DND-41 (cell line): ENCODE measurements around the gene ASPSCR1.

Experiments used
- ATAC-seq: fragments of 200-7000 bp; cut with Tn5 transposase; 3 replicates; pipeline ENCODE4 v1.9.1; 2021; ENCODE audit warnings: low read depth; ENCODE audit not compliant: insufficient read depth
- DNase-seq: peaks from one replicate; pipeline ENCODE4 v3.0.0-alpha.2; 2020
- H2AFZ ChIP-seq: 2 replicates; pipeline ENCODE4 v1.6.0; 2012; ENCODE audit warnings: low read depth, low read length
- H3K27ac ChIP-seq: 2 replicates; pipeline ENCODE4 v1.5.1; 2012; ENCODE audit warnings: low read length, inconsistent platforms
- H3K27me3 ChIP-seq: fragments of 200-600 bp; sonication (generic); 2 replicates; pipeline ENCODE4 v1.6.0; 2012; ENCODE audit warnings: low read length, mild to moderate bottlenecking, inconsistent platforms; ENCODE audit not compliant: insufficient read depth, poor library complexity
- H3K36me3 ChIP-seq: 2 replicates; pipeline ENCODE4 v1.5.1; 2012; ENCODE audit warnings: low read length, inconsistent platforms; ENCODE audit not compliant: insufficient read depth
- H3K4me1 ChIP-seq: 2 replicates; pipeline ENCODE4 v1.5.1; 2012; ENCODE audit warnings: mild to moderate bottlenecking, low read length; ENCODE audit not compliant: insufficient read depth
- H3K4me2 ChIP-seq: 2 replicates; pipeline ENCODE4 v1.6.0; 2012; ENCODE audit warnings: mild to moderate bottlenecking, moderate library complexity, low read length, inconsistent platforms; ENCODE audit not compliant: insufficient read depth
- H3K4me3 ChIP-seq, 2 experiments: fragments of 200-600 bp in 1 of 2; shearing (Covaris generic) in 1 of 2; 2 replicates each; pipeline ENCODE4 v1.5.1; 2012 to 2016; ENCODE audit warnings: inconsistent platforms in 2 of 2, low read length in 2 of 2, mild to moderate bottlenecking in 2 of 2, low read depth in 1 of 2, moderate library complexity in 1 of 2
- H3K79me2 ChIP-seq: 2 replicates; pipeline ENCODE4 v1.6.0; 2012; ENCODE audit warnings: low read length, inconsistent platforms; ENCODE audit not compliant: insufficient read depth
- H3K9ac ChIP-seq: 2 replicates; pipeline ENCODE4 v1.6.0; 2012; ENCODE audit warnings: low read depth, mild to moderate bottlenecking, inconsistent platforms, low read length, moderate library complexity
- H3K9me3 ChIP-seq: 2 replicates; pipeline ENCODE4 v1.5.1; 2012; ENCODE audit warnings: low read length, moderate library complexity, mild to moderate bottlenecking, inconsistent platforms; ENCODE audit not compliant: insufficient read depth, severe bottlenecking
- H4K20me1 ChIP-seq: 2 replicates; pipeline ENCODE4 v1.6.0; 2012; ENCODE audit warnings: low read length; ENCODE audit not compliant: insufficient read depth
- EZH2 ChIP-seq: IDR thresholded peaks from 3 replicates; pipeline ENCODE4 v1.6.1; 2012; ENCODE audit warnings: borderline replicate concordance, low read depth, mild to moderate bottlenecking, moderate library complexity, low read length, inconsistent platforms; ENCODE audit not compliant: severe bottlenecking
- TF ChIP-seq, protein P1 (sequence below): IDR thresholded peaks from 2 replicates; pipeline ENCODE4 v1.5.1; 2012; ENCODE audit warnings: borderline replicate concordance, low read length, moderate library complexity, mild to moderate bottlenecking; ENCODE audit not compliant: poor library complexity, severe bottlenecking; ENCODE audit errors: extremely low read depth

ASPSCR1 gene

DNA sequence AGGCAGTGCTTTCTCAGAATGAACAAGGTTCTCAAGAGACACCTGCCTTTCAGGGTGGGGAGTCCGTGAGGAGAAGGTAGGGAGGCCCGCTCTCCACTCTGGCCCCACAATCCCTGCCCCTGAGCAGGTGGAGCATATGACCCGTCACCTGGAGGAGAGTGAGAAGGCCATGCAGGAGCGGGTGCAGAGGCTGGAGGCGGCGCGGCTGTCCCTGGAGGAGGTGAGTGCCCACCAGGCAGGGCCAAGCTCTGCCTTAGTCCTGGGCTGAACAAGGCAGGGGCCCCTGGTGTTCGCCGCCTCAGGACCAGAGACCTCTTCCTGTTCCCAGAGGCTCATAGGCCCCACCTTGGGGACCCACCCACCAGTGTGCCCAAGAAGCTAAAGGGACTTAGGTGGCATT, 51.5 kb downstream of the ASPSCR1 start:
- H4K20me1 ChIP-seq, result peaks cover 29% of the 10 kb centered on the region
- ATAC-seq (no peak), DNase-seq (no peak)
- no peak overlapping the region for H3K9ac ChIP-seq
- H3K27ac ChIP-seq, result no peak overlapping the region
- H3K79me2 ChIP-seq, result peaks cover 18% of the 10 kb centered on the region
- no peak overlapping the region for H3K4me3 ChIP-seq
- H3K36me3 ChIP-seq, result peaks cover 42% of the 10 kb centered on the region
- H2AFZ ChIP-seq, result no peak overlapping the region
- H3K9me3 ChIP-seq, result no peaks in the 10 kb centered on the region
- H3K4me1 ChIP-seq, result peaks cover 45% of the 10 kb centered on the region
- H3K4me2 ChIP-seq, result no peak overlapping the region
- no peaks in the 10 kb centered on the region for H3K27me3 ChIP-seq
- TF ChIP-seq, protein P1, sequence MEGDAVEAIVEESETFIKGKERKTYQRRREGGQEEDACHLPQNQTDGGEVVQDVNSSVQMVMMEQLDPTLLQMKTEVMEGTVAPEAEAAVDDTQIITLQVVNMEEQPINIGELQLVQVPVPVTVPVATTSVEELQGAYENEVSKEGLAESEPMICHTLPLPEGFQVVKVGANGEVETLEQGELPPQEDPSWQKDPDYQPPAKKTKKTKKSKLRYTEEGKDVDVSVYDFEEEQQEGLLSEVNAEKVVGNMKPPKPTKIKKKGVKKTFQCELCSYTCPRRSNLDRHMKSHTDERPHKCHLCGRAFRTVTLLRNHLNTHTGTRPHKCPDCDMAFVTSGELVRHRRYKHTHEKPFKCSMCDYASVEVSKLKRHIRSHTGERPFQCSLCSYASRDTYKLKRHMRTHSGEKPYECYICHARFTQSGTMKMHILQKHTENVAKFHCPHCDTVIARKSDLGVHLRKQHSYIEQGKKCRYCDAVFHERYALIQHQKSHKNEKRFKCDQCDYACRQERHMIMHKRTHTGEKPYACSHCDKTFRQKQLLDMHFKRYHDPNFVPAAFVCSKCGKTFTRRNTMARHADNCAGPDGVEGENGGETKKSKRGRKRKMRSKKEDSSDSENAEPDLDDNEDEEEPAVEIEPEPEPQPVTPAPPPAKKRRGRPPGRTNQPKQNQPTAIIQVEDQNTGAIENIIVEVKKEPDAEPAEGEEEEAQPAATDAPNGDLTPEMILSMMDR, result no peak
- TF ChIP-seq EZH2, result no peak

DNA sequence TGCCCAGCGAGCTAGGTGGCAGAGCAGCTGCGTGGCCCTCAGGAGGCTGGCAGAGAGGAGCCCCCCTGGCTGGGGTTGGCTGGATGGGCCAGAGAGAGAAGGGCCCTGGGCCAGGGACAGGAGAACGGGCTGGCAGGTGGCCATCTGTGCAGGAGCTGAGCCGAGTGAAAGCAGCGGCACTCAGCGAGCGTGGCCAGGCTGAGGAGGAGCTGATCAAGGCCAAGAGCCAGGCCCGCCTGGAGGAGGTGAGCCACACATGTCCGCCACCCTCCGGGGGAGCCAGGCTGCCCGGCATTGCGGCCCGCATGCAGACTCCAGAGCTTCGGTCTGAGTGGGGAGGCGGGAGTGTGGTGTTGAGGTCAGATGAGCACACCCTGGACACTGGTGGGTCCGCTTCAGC, 52.0 kb downstream of the ASPSCR1 start:
- Histone ChIP-seq H3K79me2 (peaks cover 14% of the 10 kb centered on the region), H3K4me1 (peaks cover 41% of the 10 kb centered on the region), H3K4me3 (no peak overlapping the region), H3K27ac (no peak overlapping the region), H3K9me3 (no peaks in the 10 kb centered on the region), H3K36me3 (peaks cover 45% of the 10 kb centered on the region), H2AFZ (no peak overlapping the region), H3K4me2 (peak overlapping the region; percentile 76; the same call in 1 of the 2 replicates), H3K27me3 (no peaks in the 10 kb centered on the region), H4K20me1 (peaks cover 30% of the 10 kb centered on the region), H3K9ac (no peak overlapping the region)
- TF ChIP-seq EZH2, result no peak
- TF ChIP-seq, protein P1, result no peak
- no peak for ATAC-seq
- no peak for DNase-seq

DNA sequence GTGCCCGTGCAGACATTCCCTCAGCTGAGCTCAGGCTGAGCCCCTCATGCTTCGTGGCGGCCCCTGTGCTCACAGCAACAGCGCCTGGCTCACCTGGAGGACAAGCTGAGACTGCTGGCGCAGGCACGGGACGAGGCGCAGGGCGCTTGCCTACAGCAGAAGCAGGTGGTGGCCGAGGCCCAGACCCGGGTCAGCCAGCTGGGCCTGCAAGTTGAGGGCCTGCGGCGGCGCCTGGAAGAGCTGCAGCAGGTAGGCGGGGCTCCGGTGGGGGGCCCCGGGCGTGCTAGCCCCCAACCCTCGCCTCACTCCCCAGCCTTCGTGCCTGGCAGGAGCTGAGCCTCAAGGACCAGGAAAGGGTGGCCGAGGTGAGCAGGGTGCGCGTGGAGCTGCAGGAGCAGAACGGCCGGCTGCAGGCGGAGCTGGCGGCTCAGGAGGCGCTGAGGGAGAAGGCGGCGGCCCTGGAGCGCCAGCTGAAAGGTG, 52.6 kb downstream of the ASPSCR1 start:
- Histone ChIP-seq H3K9ac (peak overlapping the region; percentile 72), H3K4me2 (peak overlapping the region; percentile 76), H3K27ac (peak overlapping the region; percentile 81), H3K4me1 (peaks cover 35% of the 10 kb centered on the region), H4K20me1 (peaks cover 28% of the 10 kb centered on the region), H3K27me3 (no peaks in the 10 kb centered on the region), H3K4me3 (peak overlapping the region in 1 of 2 experiments; percentile 76; a peak in 2 of 4 replicates), H3K36me3 (peaks cover 45% of the 10 kb centered on the region), H3K79me2 (peaks cover 10% of the 10 kb centered on the region; the same call in 1 of the 2 replicates), H2AFZ (peak overlapping the region; percentile 78; the same call in 1 of the 2 replicates), H3K9me3 (no peaks in the 10 kb centered on the region)
- DNase-seq, result no peak
- peak; percentile 1; the same call in 2 of the 3 replicates for ATAC-seq
- TF ChIP-seq EZH2, result no peak
- TF ChIP-seq, protein P1, result no peak
